ENCODE measurements around the gene GARIN5B. TPM values are rescaled to one million over a fixed set of nuclear protein-coding genes. Genes with fewer than 3 reads are reported as not detected.

The GARIN5B gene
- total RNA-seq, 1 experiment from 2014 or later, result not detected

DNA sequence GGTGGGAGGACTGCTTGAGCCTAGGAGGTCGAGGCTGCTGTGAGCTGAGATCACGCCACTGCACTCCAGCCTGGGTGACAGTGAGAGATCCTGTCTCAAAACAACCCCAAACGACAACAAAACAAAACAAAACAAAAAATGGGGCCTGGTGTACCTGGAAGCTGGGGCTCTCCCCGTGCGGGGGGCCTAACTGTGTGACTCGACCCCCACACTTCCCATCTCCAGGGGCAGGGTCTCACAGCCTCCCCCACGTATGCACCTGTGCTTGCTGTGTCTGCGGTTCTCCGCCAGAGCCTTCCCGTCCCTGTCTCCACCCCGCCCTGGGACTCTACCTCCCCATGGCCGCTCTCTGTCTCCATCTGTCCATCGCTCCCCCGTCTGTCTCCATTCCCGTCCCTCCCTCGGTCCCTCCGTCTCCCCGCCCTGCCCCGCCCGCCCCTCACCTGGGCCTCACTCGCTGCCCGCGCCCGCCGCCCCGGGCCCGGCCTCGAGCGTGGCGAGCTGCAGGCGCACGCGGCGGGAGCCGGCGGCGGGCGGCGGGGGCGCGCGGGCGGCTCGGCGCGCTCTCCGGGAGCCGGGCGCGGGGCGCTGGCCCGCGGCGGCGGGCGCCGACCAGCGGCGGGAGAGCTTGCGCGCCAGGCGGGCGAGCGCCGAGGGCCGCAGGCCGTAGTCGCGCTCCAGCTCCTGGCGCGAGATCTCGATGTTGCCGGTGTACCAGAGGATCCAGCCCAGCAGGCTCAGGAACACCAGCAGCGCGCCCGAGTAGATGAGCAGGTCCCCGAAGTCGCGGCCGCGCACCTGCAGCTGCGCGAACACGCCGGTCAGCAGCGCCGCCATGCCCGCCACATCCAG, 20.4 kb upstream of the GARIN5B start:
- peak; percentile 76 for DNase-seq
- peaks cover 35% of the 10 kb centered on the region for H3K4me1 Mint-ChIP-seq (ENCODE audit: low read depth, unreplicated experiment)
- CTCF ChIA-PET, result interaction anchor here (0.6 to 2.0 kb wide), 14 partner anchors 31 to 242 kb away, joined by 3 to 10 read pairs (median 4); partner anchors contain the start of genes DNAAF3, HSPBP1, KMT5C and PPP6R1
- H3K27ac Mint-ChIP-seq (ENCODE audit: unreplicated experiment), result peak overlapping the region; percentile 83
- intact Hi-C loops (cut with micrococcal nuclease; ENCODE audit: unreplicated experiment), result loop anchor here (5.0 to 10.0 kb wide), 4 partner anchors 46 to 251 kb away; partner anchors contain the start of genes KMT5C and TNNT1
- TF ChIP-seq, protein P1, sequence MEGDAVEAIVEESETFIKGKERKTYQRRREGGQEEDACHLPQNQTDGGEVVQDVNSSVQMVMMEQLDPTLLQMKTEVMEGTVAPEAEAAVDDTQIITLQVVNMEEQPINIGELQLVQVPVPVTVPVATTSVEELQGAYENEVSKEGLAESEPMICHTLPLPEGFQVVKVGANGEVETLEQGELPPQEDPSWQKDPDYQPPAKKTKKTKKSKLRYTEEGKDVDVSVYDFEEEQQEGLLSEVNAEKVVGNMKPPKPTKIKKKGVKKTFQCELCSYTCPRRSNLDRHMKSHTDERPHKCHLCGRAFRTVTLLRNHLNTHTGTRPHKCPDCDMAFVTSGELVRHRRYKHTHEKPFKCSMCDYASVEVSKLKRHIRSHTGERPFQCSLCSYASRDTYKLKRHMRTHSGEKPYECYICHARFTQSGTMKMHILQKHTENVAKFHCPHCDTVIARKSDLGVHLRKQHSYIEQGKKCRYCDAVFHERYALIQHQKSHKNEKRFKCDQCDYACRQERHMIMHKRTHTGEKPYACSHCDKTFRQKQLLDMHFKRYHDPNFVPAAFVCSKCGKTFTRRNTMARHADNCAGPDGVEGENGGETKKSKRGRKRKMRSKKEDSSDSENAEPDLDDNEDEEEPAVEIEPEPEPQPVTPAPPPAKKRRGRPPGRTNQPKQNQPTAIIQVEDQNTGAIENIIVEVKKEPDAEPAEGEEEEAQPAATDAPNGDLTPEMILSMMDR (IDR thresholded peaks at IDR 0.05; ENCODE audit: unreplicated experiment), result no peak
- H3K27me3 Mint-ChIP-seq (ENCODE audit: unreplicated experiment), result no peaks in the 10 kb centered on the region
- peaks cover 78% of the 10 kb centered on the region for H3K36me3 Mint-ChIP-seq (ENCODE audit: insufficient read depth, unreplicated experiment)
- peak overlapping the region; percentile 91 for H3K4me3 Mint-ChIP-seq (ENCODE audit: low read depth, unreplicated experiment)
- no peaks in the 10 kb centered on the region for H3K9me3 Mint-ChIP-seq (ENCODE audit: low read depth, unreplicated experiment)
- BruUV-seq (replicated peaks), result no TSS peak

DNA sequence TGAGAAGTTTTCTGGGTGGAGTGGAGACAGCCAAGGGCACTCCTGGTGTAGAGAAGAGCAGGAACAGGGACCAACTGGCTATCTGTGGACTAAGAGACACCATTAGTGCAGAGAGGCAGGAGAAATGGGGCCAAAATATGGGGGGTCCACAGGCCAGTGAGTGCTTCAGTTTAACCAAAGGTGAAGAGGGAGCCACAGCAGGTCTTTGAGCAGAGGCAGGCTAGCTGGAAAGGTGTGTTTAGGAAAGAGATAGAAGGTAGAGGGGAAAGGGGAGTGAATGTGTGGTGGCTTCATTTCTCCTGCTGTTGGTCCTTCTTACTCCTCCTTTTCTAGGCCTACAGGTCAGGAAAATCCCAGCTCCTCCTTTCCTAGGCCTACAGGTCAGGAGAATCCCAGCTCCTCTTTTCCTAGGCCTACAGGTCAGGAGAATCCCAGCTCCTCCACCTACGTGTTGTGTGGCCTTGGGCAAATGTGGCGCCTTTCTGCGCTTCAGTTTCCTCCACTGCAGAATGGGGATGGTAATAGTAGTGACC, 19.5 kb upstream of the GARIN5B start:
- CTCF ChIA-PET, result interaction anchor here (1.0 to 2.0 kb wide), 3 partner anchors 36 to 81 kb away, joined by 3 to 10 read pairs (median 7); partner anchors contain the start of gene KMT5C
- Mint-ChIP-seq H3K27me3 (ENCODE audit: unreplicated experiment) (no peaks in the 10 kb centered on the region), H3K4me1 (ENCODE audit: low read depth, unreplicated experiment) (peaks cover 29% of the 10 kb centered on the region), H3K27ac (ENCODE audit: unreplicated experiment) (peak overlapping the region; percentile 9), H3K9me3 (ENCODE audit: low read depth, unreplicated experiment) (no peaks in the 10 kb centered on the region), H3K36me3 (ENCODE audit: insufficient read depth, unreplicated experiment) (peaks cover 69% of the 10 kb centered on the region), H3K4me3 (ENCODE audit: low read depth, unreplicated experiment) (peak overlapping the region; percentile 91)
- intact Hi-C loops (cut with micrococcal nuclease; ENCODE audit: unreplicated experiment), result loop anchor here (5.0 to 10.0 kb wide), 4 partner anchors 45 to 252 kb away; partner anchors contain the start of genes KMT5C and TNNT1
- DNase-seq, result no peak
- BruUV-seq (replicated peaks), result TSS peak; percentile 45
- TF ChIP-seq, protein P1 (IDR thresholded peaks at IDR 0.05; ENCODE audit: unreplicated experiment), result no peak

DNA sequence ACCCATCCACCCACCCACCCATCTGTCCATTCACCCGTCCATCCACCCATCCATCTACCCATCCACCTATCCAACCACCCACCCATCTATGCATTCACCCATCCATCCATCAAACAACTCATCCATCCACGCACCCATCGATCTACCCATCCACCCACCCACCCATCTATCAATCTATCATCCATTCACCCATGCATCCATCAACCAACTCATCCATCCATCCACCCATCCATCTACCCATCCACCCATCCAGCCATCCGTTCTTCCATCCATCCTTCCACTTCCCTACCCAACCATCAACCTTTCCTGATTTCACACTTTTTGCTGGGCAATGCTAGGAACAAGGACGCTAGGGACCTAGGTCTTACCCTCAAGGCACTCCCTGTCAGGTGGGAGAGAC, 19.0 kb upstream of the GARIN5B start:
- Mint-ChIP-seq H3K27ac (ENCODE audit: unreplicated experiment) (peak overlapping the region; percentile 9), H3K9me3 (ENCODE audit: low read depth, unreplicated experiment) (no peaks in the 10 kb centered on the region), H3K4me3 (ENCODE audit: low read depth, unreplicated experiment) (peak overlapping the region; percentile 91), H3K4me1 (ENCODE audit: low read depth, unreplicated experiment) (peaks cover 24% of the 10 kb centered on the region), H3K36me3 (ENCODE audit: insufficient read depth, unreplicated experiment) (peaks cover 63% of the 10 kb centered on the region), H3K27me3 (ENCODE audit: unreplicated experiment) (no peaks in the 10 kb centered on the region)
- CTCF ChIA-PET, result interaction anchor here (1.0 kb wide), 1 partner anchor 43 kb away, joined by 3 read pairs; the partner anchor contains the start of gene KMT5C
- intact Hi-C loops (cut with micrococcal nuclease; ENCODE audit: unreplicated experiment), result loop anchor here (5.0 to 10.0 kb wide), 4 partner anchors 45 to 253 kb away; partner anchors contain the start of genes KMT5C and TNNT1
- TF ChIP-seq, protein P1 (IDR thresholded peaks at IDR 0.05; ENCODE audit: unreplicated experiment), result no peak
- BruUV-seq (replicated peaks), result no TSS peak
- DNase-seq, result no peak

DNA sequence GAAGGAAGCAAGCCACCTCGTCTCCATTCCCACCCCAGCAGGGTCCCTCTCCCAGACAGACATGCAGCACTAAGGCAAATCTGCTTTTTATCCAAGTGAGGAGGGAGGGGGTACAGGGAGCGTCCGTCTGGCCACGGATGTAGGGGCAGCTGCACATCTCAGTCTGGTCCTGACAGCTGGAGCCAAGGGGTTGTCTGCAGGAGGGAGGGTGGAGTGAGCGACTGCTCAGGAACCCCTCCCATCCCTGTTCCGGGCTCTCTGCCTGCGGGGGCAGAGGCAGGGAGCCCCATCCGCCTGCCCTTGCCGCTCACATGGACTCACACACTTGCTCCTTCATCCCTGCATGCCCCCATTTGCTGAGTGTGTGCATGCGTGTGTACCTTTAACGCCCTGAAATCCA, 16.1 kb upstream of the GARIN5B start:
- CTCF ChIA-PET, result no interaction called here
- H3K27ac Mint-ChIP-seq (ENCODE audit: unreplicated experiment), result no peak overlapping the region
- intact Hi-C loops (cut with micrococcal nuclease; ENCODE audit: unreplicated experiment), result no loop called here
- peaks cover 26% of the 10 kb centered on the region for H3K4me1 Mint-ChIP-seq (ENCODE audit: low read depth, unreplicated experiment)
- H3K9me3 Mint-ChIP-seq (ENCODE audit: low read depth, unreplicated experiment), result no peaks in the 10 kb centered on the region
- peaks cover 51% of the 10 kb centered on the region for H3K36me3 Mint-ChIP-seq (ENCODE audit: insufficient read depth, unreplicated experiment)
- no TSS peak for BruUV-seq (replicated peaks)
- TF ChIP-seq, protein P1 (IDR thresholded peaks at IDR 0.05; ENCODE audit: unreplicated experiment), result no peak
- H3K4me3 Mint-ChIP-seq (ENCODE audit: low read depth, unreplicated experiment), result no peak overlapping the region
- no peak for DNase-seq
- peaks cover 3% of the 10 kb centered on the region for H3K27me3 Mint-ChIP-seq (ENCODE audit: unreplicated experiment)
